ENCODE measurements around the gene MSANTD2.

Gene MSANTD2

DNA sequence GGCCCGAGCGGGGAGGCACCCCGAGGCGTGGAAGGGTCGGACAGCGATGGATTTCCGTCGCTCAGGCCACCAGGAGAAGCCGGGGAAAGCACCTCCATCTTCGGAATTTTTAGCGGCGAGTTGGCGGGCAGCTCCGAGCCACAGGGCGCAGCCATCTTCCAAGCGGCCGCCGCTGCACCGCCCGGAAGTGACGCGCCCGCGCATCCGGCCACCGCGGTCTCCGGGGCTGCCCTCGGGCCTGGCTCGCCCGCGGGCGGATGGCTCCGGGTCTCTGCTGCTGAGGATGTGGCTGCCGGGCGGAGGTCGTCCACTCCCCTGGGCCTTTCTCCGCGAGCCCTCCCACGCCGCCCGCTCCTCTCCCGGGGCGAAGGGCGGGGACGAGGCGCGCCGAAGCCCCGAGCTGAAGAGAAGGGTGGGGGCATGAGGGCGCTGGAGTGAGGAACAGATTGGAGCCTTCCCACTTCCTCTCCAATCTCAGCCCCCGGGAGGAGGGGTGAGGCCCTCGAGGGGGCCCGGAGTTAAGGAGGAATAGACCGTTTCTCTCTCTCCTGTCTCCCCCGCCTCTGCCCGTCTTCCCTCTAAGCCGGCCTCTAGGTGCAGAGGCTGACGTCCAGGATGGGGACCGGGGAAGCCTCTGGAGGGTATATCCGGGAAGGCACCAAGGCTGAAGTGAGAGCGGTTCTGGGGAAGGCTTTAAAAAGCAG, at the start of gene MSANTD2:
TSS of gene MSANTD2 (minus strand) at position 181 of the 704 bp plus-strand sequence. CDS start at position 155, 26 bp downstream.
- H3K4me3 Mint-ChIP-seq, result peak within 1 kb of the TSS; percentile 93 to 97 (median 96)
- TF ChIP-seq, protein P1, sequence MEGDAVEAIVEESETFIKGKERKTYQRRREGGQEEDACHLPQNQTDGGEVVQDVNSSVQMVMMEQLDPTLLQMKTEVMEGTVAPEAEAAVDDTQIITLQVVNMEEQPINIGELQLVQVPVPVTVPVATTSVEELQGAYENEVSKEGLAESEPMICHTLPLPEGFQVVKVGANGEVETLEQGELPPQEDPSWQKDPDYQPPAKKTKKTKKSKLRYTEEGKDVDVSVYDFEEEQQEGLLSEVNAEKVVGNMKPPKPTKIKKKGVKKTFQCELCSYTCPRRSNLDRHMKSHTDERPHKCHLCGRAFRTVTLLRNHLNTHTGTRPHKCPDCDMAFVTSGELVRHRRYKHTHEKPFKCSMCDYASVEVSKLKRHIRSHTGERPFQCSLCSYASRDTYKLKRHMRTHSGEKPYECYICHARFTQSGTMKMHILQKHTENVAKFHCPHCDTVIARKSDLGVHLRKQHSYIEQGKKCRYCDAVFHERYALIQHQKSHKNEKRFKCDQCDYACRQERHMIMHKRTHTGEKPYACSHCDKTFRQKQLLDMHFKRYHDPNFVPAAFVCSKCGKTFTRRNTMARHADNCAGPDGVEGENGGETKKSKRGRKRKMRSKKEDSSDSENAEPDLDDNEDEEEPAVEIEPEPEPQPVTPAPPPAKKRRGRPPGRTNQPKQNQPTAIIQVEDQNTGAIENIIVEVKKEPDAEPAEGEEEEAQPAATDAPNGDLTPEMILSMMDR (IDR thresholded peaks at IDR 0.05; ENCODE audit: unreplicated experiment in 3 of 3), result no peak
- peak within 1 kb of the TSS; percentile 99 to 100 (median 100) for H3K27ac Mint-ChIP-seq
- H3K4me1 Mint-ChIP-seq, result peaks cover 32% of the 10 kb centered on the region
- H3K36me3 Mint-ChIP-seq (ENCODE audit: low read depth), result peaks cover 11% of the 10 kb centered on the region
- no peaks in the 10 kb centered on the region for H3K27me3 Mint-ChIP-seq (ENCODE audit: low read depth)
- no peaks in the 10 kb centered on the region for H3K9me3 Mint-ChIP-seq

DNA sequence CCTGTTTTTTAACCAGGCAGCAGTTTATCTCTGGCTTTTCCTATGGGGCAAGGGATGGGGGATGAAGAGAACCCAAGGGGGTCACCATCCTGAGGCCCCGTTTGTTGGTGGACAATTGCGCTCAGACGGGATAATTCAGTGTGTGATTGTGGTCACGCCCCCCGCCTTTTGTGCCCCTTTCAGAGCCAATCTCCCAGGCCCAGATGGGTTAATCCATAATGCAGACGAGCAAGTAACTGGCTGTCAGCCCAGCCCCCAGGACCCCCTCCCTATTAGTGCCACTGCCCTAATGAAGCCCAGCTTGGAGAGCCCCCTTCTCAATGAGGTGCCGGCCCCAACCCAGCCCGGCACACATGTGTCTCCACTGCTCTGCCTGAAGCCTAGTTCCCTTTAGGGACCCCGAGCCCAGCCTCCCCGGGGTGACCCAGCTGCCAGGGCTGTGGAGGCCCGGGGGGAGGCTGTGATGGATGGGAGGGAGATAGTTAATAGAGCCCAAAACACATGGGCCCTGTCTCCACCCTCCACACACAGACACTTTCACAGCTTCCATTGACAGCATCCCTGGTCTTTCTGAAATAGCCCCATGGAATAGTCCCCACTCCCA, 46.0 kb upstream of the MSANTD2 start:
- H3K27me3 Mint-ChIP-seq (ENCODE audit: low read depth), result no peaks in the 10 kb centered on the region
- no peak overlapping the region for H3K4me3 Mint-ChIP-seq
- H3K9me3 Mint-ChIP-seq, result peaks cover 19% of the 10 kb centered on the region

DNA sequence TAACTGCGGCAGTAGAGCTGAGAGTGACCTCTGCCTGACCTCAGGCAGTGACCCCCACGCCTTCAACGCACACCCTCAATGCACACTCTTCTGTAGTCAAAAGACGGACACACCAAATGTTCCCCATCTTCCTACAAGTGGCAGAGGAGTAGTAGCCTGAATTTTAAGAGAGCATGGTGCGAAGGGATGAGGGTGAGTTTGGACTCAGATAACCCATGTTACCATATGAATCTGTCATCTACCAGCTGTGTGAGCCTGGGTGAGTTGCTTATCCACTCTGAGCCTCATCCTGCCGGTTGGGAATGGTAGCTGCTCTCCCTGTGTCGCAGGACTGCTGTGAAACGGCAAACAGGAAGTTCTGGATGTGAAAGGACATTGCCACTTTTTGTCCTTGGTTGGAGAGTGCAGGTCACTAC, 44.5 kb upstream of the MSANTD2 start:
- TF ChIP-seq, protein P1 (IDR thresholded peaks at IDR 0.05; ENCODE audit: unreplicated experiment in 3 of 3), result no peak
- Mint-ChIP-seq H3K4me3 (no peak overlapping the region), H3K27ac (no peak overlapping the region), H3K4me1 (peaks cover 19% of the 10 kb centered on the region), H3K27me3 (ENCODE audit: low read depth) (no peaks in the 10 kb centered on the region), H3K9me3 (peaks cover 10% of the 10 kb centered on the region), H3K36me3 (ENCODE audit: low read depth) (no peaks in the 10 kb centered on the region)

More for the DNA sequence above, 46.0 kb upstream of the MSANTD2 start:
- H3K4me1 Mint-ChIP-seq, result peaks cover 13% of the 10 kb centered on the region
- H3K36me3 Mint-ChIP-seq (ENCODE audit: low read depth), result no peaks in the 10 kb centered on the region
- no peak overlapping the region for H3K27ac Mint-ChIP-seq
- TF ChIP-seq, protein P1 (IDR thresholded peaks at IDR 0.05; ENCODE audit: unreplicated experiment in 3 of 3), result no peak

DNA sequence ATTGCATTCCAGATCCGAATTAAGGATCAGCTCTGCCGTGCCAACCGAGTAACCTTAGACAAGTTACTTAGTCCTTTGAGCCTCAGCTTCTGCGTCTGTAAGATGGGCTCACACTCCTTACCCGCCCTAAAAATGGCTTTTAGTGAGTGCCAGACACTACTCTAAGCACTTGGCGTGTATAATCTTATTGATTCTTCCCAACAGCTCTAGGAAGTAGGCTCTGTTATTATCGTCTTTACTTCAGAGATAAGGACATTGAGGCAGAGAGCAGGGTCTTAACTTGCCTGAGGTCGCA, 43.4 kb upstream of the MSANTD2 start:
- Mint-ChIP-seq H3K27ac (no peak overlapping the region), H3K4me1 (peaks cover 23% of the 10 kb centered on the region), H3K4me3 (peak overlapping the region; percentile 57 to 62 (median 60)), H3K27me3 (ENCODE audit: low read depth) (peaks cover 6% of the 10 kb centered on the region), H3K9me3 (peaks cover 10% of the 10 kb centered on the region), H3K36me3 (ENCODE audit: low read depth) (no peaks in the 10 kb centered on the region)
- TF ChIP-seq, protein P1 (IDR thresholded peaks at IDR 0.05; ENCODE audit: unreplicated experiment in 3 of 3), result no peak

DNA sequence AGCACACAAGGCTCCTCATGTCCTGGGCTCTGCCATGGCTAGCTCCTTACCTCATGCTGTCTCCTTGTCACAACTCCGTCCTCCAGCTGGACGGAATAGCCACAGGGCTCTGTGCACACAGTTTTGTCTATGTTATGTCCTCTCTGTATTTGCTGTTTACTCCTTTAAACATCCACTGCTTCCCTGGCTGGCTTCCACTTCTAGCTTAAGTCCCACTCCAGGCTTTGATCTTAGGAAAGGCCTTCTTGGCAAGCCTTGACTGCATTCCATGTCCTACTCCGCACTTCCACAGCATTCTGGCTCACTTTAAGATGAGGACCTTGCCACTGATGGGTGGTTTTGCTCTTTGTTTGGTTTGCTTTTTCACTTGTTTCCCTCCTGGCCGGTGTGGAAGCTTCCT, 42.1 kb upstream of the MSANTD2 start:
- Mint-ChIP-seq H3K27me3 (ENCODE audit: low read depth) (peaks cover 18% of the 10 kb centered on the region), H3K4me1 (peaks cover 32% of the 10 kb centered on the region), H3K4me3 (peak overlapping the region in 2 of 3 experiments; percentile 17 to 29), H3K36me3 (ENCODE audit: low read depth) (no peaks in the 10 kb centered on the region), H3K27ac (peak overlapping the region in 1 of 3 experiments; percentile 4), H3K9me3 (peaks cover 7% of the 10 kb centered on the region)
- TF ChIP-seq, protein P1 (IDR thresholded peaks at IDR 0.05; ENCODE audit: unreplicated experiment in 3 of 3), result no peak
